Lower leg skin (tissue), 4 donors: Measurements from ENCODE around the gene DNAI2. TPM values are rescaled to one million over a fixed set of nuclear protein-coding genes. Genes with fewer than 3 reads are reported as not detected.

Experiments used
- DNase-seq, 2 donors: peaks; one replicate each; pipeline ENCODE4 v3.0.0-alpha.2; 2019; ENCODE audit warnings: low spot score in 2 of 2
- H3K4me3 ChIP-seq: fragments of 200-600 bp; sonication (generic); 2 replicates; pipeline ENCODE4 v1.5.1; 2017; ENCODE audit warnings: mild to moderate bottlenecking, low read depth; ENCODE audit not compliant: poor library complexity, severe bottlenecking
- CTCF ChIP-seq, 3 donors: fragments of 450-650 bp; IDR thresholded peaks; one replicate each; pipeline ENCODE4 v1.5.1; 2016; ENCODE audit warnings: antibody characterized with exemption in 3 of 3, mild to moderate bottlenecking in 3 of 3, moderate library complexity in 2 of 3
- POLR2A ChIP-seq, 2 donors: fragments of 450-650 bp; IDR thresholded peaks; one replicate each; pipeline ENCODE4 v1.6.1; 2016 to 2017; ENCODE audit warnings: antibody characterized with exemption in 2 of 2, mild to moderate bottlenecking in 1 of 2, moderate library complexity in 1 of 2
- WGBS, 2 donors: methylation state at CpG; one replicate each; pipeline ENCODE4 v1.1.5; 2018; 5-methylcytosine and 5-hydroxymethylcytosine counted together
- intact Hi-C: fragments of 100-400 bp; cut with DNase I; formaldehyde crosslinking; loops from one replicate; pipeline ENCODE4 v1.15.0; 2023; ENCODE audit warnings: low total_unique reads
- total RNA-seq, 4 donors: library from RNA; depleted of rRNA; stranded (reverse); fragments of >200 nt; gene quantifications; one replicate each; pipeline ENCODE4 v1.1.0, GENCODE V29; 2016

Gene DNAI2
- total RNA-seq, 4 donors from 2014 or later: 0.57 TPM; not detected in 3

GRCh38 chr17:74267579-74267978 is 6.5 kb upstream of the DNAI2 start:
- no peak overlapping the region for H3K4me3 ChIP-seq
- DNase-seq: no peak
- intact Hi-C loops: no loop called here
- WGBS, 2 donors: 81 to 92% methylated on average over 7 of the region's 7 CpGs
- TF ChIP-seq POLR2A (IDR thresholded peaks at IDR 0.05): no peak
- no peak for TF ChIP-seq CTCF (IDR thresholded peaks at IDR 0.05)

DNA sequence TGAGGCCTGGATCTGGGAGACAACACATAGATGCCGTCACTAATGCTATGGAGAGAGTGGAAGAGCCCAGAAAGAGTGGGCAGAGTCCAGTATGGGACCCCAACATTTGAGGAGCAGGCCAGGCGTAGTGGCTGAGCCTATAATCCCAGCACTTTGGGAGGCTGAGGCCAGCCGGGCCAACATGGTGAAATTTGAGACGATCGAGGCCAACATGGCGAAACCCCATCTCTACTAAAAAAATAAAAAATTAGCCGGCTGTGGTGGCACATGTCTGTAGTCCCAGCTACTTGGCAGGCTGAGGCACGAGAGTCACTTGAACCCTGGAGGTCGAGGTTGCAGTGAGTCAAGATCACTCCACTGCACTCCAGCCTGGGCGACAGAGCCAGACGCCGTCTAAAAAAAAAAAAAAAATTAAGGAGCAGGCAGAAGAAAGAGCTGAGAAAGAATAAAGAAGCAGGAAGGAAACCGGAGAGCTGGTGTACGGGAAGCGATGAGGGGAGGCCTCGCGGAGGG is 6.0 kb upstream of the DNAI2 start:
- intact Hi-C loops: no loop called here
- no peak for TF ChIP-seq CTCF (IDR thresholded peaks at IDR 0.05)
- TF ChIP-seq POLR2A (IDR thresholded peaks at IDR 0.05): no peak
- WGBS, 2 donors: 70 to 73% methylated on average over 17 of the region's 17 CpGs
- no peak for DNase-seq
- H3K4me3 ChIP-seq: no peak overlapping the region

GRCh38 chr17:74268558-74268957 is 5.5 kb upstream of the DNAI2 start:
- no peak overlapping the region for H3K4me3 ChIP-seq
- no peak for DNase-seq
- 60 to 65% methylated on average over 8 of the region's 8 CpGs for WGBS, 2 donors
- intact Hi-C loops: no loop called here
- TF ChIP-seq CTCF (IDR thresholded peaks at IDR 0.05): no peak
- TF ChIP-seq POLR2A (IDR thresholded peaks at IDR 0.05): no peak

GRCh38 chr17:74270333-74270732 is 3.7 kb upstream of the DNAI2 start:
- TF ChIP-seq POLR2A (IDR thresholded peaks at IDR 0.05) (no peak), CTCF (IDR thresholded peaks at IDR 0.05) (no peak)
- H3K4me3 ChIP-seq: no peak overlapping the region
- intact Hi-C loops: no loop called here
- DNase-seq: no peak
- 63 to 67% methylated on average over 10 of the region's 10 CpGs for WGBS, 2 donors

- H3K4me3 ChIP-seq: no peak overlapping the region
- no peak for DNase-seq
- WGBS, 2 donors: 76 to 90% methylated on average over 3 of the region's 3 CpGs
- TF ChIP-seq CTCF (IDR thresholded peaks at IDR 0.05) (no peak), POLR2A (IDR thresholded peaks at IDR 0.05) (no peak)
- intact Hi-C loops: no loop called here
Measured at GRCh38 chr17:74271281-74271680, 2.8 kb upstream of the DNAI2 start.

DNA sequence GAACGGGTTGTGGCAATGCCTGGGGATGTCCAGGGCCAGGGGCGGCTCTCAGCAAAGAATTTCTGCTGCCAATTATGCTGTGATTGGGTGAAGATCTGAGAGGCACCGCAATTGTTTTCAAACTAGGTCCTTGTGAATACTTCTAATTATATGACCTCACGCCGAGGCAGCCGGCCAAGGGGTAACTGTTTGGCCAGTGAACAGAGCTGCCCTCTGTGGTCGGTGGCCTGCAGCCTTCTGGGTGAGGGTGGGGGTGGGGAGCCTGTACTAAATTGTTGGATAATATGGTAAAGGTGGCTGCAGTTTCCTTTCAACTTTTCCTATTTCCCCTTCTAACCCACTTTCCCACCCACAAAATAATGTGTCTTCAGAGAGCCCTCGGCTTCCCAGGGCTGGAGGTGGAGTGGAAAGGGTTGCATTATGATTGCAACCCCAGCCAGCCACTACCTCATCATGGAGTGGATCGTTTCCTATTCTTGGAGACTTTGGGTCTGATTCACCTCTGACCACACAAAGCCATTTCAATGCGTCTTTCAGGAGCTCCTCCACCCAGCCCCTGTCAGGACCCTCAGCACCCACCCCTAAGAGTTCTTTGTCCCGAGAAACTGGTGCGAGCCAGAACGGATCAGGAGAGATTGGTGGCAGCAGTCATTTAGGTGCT is 2.0 kb upstream of the DNAI2 start:
- no peak for DNase-seq
- intact Hi-C loops: no loop called here
- H3K4me3 ChIP-seq: no peak overlapping the region
- TF ChIP-seq CTCF (IDR thresholded peaks at IDR 0.05) (no peak), POLR2A (IDR thresholded peaks at IDR 0.05) (no peak)
- WGBS, 2 donors: 64 to 65% methylated on average over 13 of the region's 13 CpGs
